Measurements from ENCODE around the gene TRPV6.

GRCh38 chr7:142883571-142884285, 1.8 kb downstream of the TRPV6 start:
- TF ChIP-seq TAF1 (IDR thresholded peaks at IDR 0.05; ENCODE audit: low read depth) (no peak), CTCF (IDR thresholded peaks at IDR 0.05; ENCODE audit: poor library complexity, severe bottlenecking) (no peak), REST (IDR thresholded peaks at IDR 0.05; ENCODE audit: borderline replicate concordance) (no peak), EZH2 (IDR thresholded peaks at IDR 0.05; ENCODE audit: borderline replicate concordance, insufficient read depth, low read length, poor library complexity, severe bottlenecking) (no peak), POLR2AphosphoS5 (IDR thresholded peaks at IDR 0.05) (no peak), RAD21 (conservative IDR thresholded peaks at IDR 0.05) (no peak), EP300 (conservative IDR thresholded peaks at IDR 0.05; ENCODE audit: poor library complexity, severe bottlenecking) (no peak), MXI1 (conservative IDR thresholded peaks at IDR 0.05; ENCODE audit: poor library complexity, severe bottlenecking) (no peak), SMC3 (conservative IDR thresholded peaks at IDR 0.05; ENCODE audit: poor library complexity) (no peak)
